ENCODE measurements around the gene ALLC.

ALLC gene

DNA sequence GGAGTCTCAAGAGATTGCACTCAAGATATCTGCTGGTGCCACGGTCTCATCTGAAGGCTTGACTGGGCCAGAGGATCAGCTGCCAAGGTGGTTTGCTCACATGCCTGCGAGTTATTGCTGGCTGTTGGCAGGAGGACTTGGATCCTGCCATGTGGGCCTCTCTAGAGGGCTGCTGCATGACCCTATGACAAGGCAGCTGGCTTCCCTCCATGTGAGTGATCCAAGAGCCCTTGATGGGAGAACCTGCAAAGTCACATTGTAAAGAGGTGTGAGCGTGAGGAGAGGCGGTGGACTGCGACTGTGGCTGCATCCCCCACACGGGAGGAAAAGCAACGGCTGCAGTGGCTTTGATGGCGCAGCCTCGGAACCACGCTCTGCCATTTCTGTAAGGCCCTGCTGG is 4.0 kb upstream of the ALLC start:
- Histone ChIP-seq H3K4me3 (ENCODE audit: low read depth in 1 of 2, low read length in 2 of 2) (no peak overlapping the region), H3K27ac (ENCODE audit: low read length) (no peak overlapping the region), H4K20me1 (ENCODE audit: insufficient read depth, low read length) (peaks cover 4% of the 10 kb centered on the region; the same call in 1 of the 2 replicates), H2AFZ (ENCODE audit: low read depth, low read length) (no peak overlapping the region), H3K9ac (ENCODE audit: low read depth, low read length) (no peak overlapping the region), H3K4me2 (ENCODE audit: insufficient read depth, low read length) (no peak overlapping the region), H3K79me2 (ENCODE audit: insufficient read depth, low read length) (no peaks in the 10 kb centered on the region), H3K9me3 (ENCODE audit: insufficient read depth, low read length, severe bottlenecking) (no peaks in the 10 kb centered on the region), H3K27me3 (ENCODE audit: insufficient read depth, low read length, poor library complexity) (no peaks in the 10 kb centered on the region), H3K36me3 (ENCODE audit: insufficient read depth, low read length) (no peaks in the 10 kb centered on the region), H3K4me1 (ENCODE audit: insufficient read depth, low read length) (peaks cover 16% of the 10 kb centered on the region)
- TF ChIP-seq EZH2 (IDR thresholded peaks at IDR 0.05; ENCODE audit: borderline replicate concordance, low read depth, low read length, severe bottlenecking) (no peak), CTCF (IDR thresholded peaks at IDR 0.05; ENCODE audit: borderline replicate concordance, extremely low read depth, low read length, poor library complexity, severe bottlenecking) (no peak)
- DNase-seq (no peak), ATAC-seq (ENCODE audit: insufficient read depth, low read depth) (no peak)

DNA sequence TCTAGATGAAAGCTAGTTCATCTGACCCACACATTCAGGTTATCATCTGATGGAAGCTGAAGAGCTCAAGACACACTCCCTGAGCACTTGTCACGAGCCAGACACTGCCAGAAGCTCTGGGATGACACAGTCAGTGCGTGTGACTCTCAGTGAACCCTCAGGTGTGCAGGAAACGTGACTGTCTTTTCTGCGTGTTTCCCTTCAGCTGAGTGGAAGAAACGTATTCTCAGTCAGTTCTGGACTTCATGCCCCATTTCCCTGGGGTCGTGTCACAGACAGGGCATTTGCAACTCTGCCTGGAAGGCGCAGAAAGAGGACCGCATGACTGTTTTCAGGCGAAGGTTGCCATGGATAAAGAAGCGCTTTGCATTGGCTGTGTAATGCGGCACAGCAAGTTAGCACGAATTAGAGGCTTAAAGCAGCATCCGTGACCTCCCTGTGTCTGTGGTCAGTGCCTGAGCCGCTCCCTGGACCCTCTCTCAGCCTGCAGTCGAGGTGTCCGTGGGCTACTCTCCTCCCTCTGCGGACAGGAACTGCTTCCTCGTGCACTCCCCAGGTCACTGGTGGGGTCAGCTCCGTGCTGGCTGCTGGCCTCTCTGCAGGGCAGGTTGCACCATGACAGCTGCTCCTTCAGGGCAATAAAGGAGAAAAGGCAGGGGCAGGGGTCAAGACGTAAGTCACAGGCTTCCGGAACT is 3.3 kb upstream of the ALLC start:
- peaks cover 16% of the 10 kb centered on the region for H3K4me1 ChIP-seq (ENCODE audit: insufficient read depth, low read length)
- H3K4me2 ChIP-seq (ENCODE audit: insufficient read depth, low read length): no peak overlapping the region
- H3K9me3 ChIP-seq (ENCODE audit: insufficient read depth, low read length, severe bottlenecking): no peaks in the 10 kb centered on the region
- H3K36me3 ChIP-seq (ENCODE audit: insufficient read depth, low read length): no peaks in the 10 kb centered on the region
- TF ChIP-seq CTCF (IDR thresholded peaks at IDR 0.05; ENCODE audit: borderline replicate concordance, extremely low read depth, low read length, poor library complexity, severe bottlenecking) (no peak), EZH2 (IDR thresholded peaks at IDR 0.05; ENCODE audit: borderline replicate concordance, low read depth, low read length, severe bottlenecking) (no peak)
- no peak overlapping the region for H3K4me3 ChIP-seq (ENCODE audit: low read depth in 1 of 2, low read length in 2 of 2)
- H3K27me3 ChIP-seq (ENCODE audit: insufficient read depth, low read length, poor library complexity): no peaks in the 10 kb centered on the region
- H3K79me2 ChIP-seq (ENCODE audit: insufficient read depth, low read length): no peaks in the 10 kb centered on the region
- H2AFZ ChIP-seq (ENCODE audit: low read depth, low read length): no peak overlapping the region
- H3K9ac ChIP-seq (ENCODE audit: low read depth, low read length): no peak overlapping the region
- H3K27ac ChIP-seq (ENCODE audit: low read length): no peak overlapping the region
- ATAC-seq (ENCODE audit: insufficient read depth, low read depth) (no peak), DNase-seq (no peak)
- H4K20me1 ChIP-seq (ENCODE audit: insufficient read depth, low read length): peaks cover 4% of the 10 kb centered on the region; the same call in 1 of the 2 replicates

DNA sequence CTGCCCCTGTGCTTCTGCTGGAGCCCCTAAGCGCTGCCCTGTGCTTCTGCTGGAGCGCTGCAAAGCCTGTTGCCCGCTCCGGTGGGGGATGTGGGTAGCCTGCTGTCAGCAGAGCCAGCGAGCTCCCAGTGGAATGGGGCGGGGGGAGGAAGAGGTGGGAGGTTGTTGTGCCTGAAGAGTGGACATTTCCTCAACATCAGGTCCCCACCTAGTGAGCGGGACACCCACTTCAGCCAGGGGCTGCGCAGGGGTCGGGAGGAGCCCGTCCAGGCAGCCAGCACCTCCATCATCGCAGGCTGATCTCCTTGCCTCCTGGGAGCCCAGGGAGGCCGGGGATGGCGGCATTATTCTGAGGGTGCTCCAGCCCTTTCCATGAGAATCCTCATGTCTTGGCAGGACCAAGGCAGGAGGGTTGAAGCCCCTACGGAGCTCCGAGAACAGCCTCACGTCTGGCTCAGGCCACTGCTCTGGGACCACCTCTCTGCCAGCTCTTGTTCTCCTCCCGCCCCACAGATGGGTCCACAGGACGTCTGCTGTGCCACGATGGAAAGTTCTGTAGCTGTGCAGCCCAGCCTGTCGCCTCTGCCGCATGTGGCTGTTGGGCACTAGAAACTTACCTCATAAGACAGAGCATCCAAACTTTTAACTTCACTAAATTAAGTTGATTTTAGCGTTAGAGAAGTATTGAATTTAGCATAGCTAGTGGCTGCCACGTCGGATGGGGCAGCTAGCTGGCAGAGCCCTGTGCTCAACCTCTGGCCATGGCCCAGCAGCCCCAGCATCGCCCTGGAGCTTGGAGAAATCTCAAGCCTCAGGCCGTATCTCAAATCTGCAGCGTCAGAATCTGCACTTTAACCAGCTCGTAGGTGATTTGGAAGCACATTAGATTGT is 1.9 kb upstream of the ALLC start:
- H4K20me1 ChIP-seq (ENCODE audit: insufficient read depth, low read length): peaks cover 4% of the 10 kb centered on the region; the same call in 1 of the 2 replicates
- H3K27ac ChIP-seq (ENCODE audit: low read length): no peak overlapping the region
- H3K4me2 ChIP-seq (ENCODE audit: insufficient read depth, low read length): no peak overlapping the region
- no peaks in the 10 kb centered on the region for H3K36me3 ChIP-seq (ENCODE audit: insufficient read depth, low read length)
- H3K9me3 ChIP-seq (ENCODE audit: insufficient read depth, low read length, severe bottlenecking): no peaks in the 10 kb centered on the region
- TF ChIP-seq CTCF (IDR thresholded peaks at IDR 0.05; ENCODE audit: borderline replicate concordance, extremely low read depth, low read length, poor library complexity, severe bottlenecking): no peak
- no peak for TF ChIP-seq EZH2 (IDR thresholded peaks at IDR 0.05; ENCODE audit: borderline replicate concordance, low read depth, low read length, severe bottlenecking)
- H3K9ac ChIP-seq (ENCODE audit: low read depth, low read length): no peak overlapping the region
- H3K27me3 ChIP-seq (ENCODE audit: insufficient read depth, low read length, poor library complexity): no peaks in the 10 kb centered on the region
- H3K79me2 ChIP-seq (ENCODE audit: insufficient read depth, low read length): no peaks in the 10 kb centered on the region
- DNase-seq: no peak
- H3K4me3 ChIP-seq (ENCODE audit: low read depth in 1 of 2, low read length in 2 of 2): no peak overlapping the region
- H3K4me1 ChIP-seq (ENCODE audit: insufficient read depth, low read length): peaks cover 11% of the 10 kb centered on the region
- no peak overlapping the region for H2AFZ ChIP-seq (ENCODE audit: low read depth, low read length)
- no peak for ATAC-seq (ENCODE audit: insufficient read depth, low read depth)
